Natural killer cell (primary cell): ENCODE measurements around the gene SPAG16. TPM values are rescaled to one million over a fixed set of nuclear protein-coding genes. Genes with fewer than 3 reads are reported as not detected.

Experiments used
- ATAC-seq, 3 donors: fragments of 150-1000 bp in 2 of 3; fragments of 200-7000 bp in 1 of 3; cut with Tn5 transposase; 1 replicate in 1 of 3; 2 replicates in 2 of 3; pipeline ENCODE4 v1.10.0; 2021; ENCODE audit warnings: mild to moderate bottlenecking in 2 of 3, moderate library complexity in 2 of 3
- DNase-seq, 2 donors: peaks; one replicate each; pipeline versions ENCODE4 v3.0.0 to v3.0.0-alpha.2; 2013 to 2021; ENCODE audit warnings: mixed read lengths in 1 of 2
- H3K27ac ChIP-seq: one replicate; pipeline ENCODE4 v1.5.1; 2013; ENCODE audit warnings: mild to moderate bottlenecking, low read length
- H3K27me3 ChIP-seq: one replicate; pipeline ENCODE4 v1.6.1; 2013; ENCODE audit warnings: low read length; ENCODE audit not compliant: control insufficient read depth, insufficient read depth
- H3K36me3 ChIP-seq: one replicate; pipeline ENCODE4 v1.6.1; 2013; ENCODE audit warnings: low read length; ENCODE audit not compliant: control insufficient read depth, insufficient read depth
- H3K4me1 ChIP-seq: one replicate; pipeline ENCODE4 v1.6.1; 2013; ENCODE audit warnings: low read length; ENCODE audit not compliant: control insufficient read depth, insufficient read depth
- H3K4me3 ChIP-seq: one replicate; pipeline ENCODE4 v1.5.1; 2013; ENCODE audit warnings: low read length
- H3K9me3 ChIP-seq: one replicate; pipeline ENCODE4 v1.6.1; 2013; ENCODE audit warnings: low read length; ENCODE audit not compliant: control insufficient read depth, insufficient read depth
- H3K27ac Mint-ChIP-seq, 2 donors: one replicate each; pipeline ENCODE4 v1.8.0; 2022; ENCODE audit warnings: mild to moderate bottlenecking in 2 of 2, mixed read lengths in 2 of 2, moderate library complexity in 1 of 2
- H3K27me3 Mint-ChIP-seq, 2 donors: one replicate each; pipeline ENCODE4 v1.8.0; 2022; ENCODE audit warnings: low read depth in 2 of 2, mixed read lengths in 2 of 2
- H3K36me3 Mint-ChIP-seq: one replicate; pipeline ENCODE4 v1.8.0; 2022; ENCODE audit warnings: mixed read lengths
- H3K4me1 Mint-ChIP-seq, 2 donors: one replicate each; pipeline ENCODE4 v1.8.0; 2022; ENCODE audit warnings: mixed read lengths in 2 of 2
- H3K4me3 Mint-ChIP-seq: one replicate; pipeline ENCODE4 v1.8.0; 2022; ENCODE audit warnings: mild to moderate bottlenecking, moderate library complexity, mixed read lengths
- H3K9me3 Mint-ChIP-seq, 2 donors: one replicate each; pipeline ENCODE4 v1.8.0; 2022; ENCODE audit warnings: mixed read lengths in 2 of 2
- WGBS: methylation state at CpG from one replicate; pipeline ENCODE4 v1.1.7; 2013; ENCODE audit warnings: missing lambda C conversion rate; ENCODE audit not compliant: insufficient coverage; 5-methylcytosine and 5-hydroxymethylcytosine counted together
- intact Hi-C: fragments of 100-400 bp; cut with micrococcal nuclease; formaldehyde crosslinking; loops from one replicate; pipeline ENCODE4 v1.14.2; 2022
- total RNA-seq, 4 donors: library from RNA; stranded (reverse); fragments of 120-200 nt in 1 of 4; gene quantifications; one replicate each; pipeline versions ENCODE4 v1.2.3 to v1.2.4, GENCODE V29; 2013 to 2022
- TF ChIP-seq, protein P1 (sequence below): fragments of 200-600 bp; IDR thresholded peaks from one replicate; pipeline ENCODE4 v1.8.0; 2022; ENCODE audit warnings: antibody characterized with exemption

Gene SPAG16
- total RNA-seq, 3 donors from 2014 or later (not counting 1 experiment from before 2014, with no cell fraction given): 3.5 to 5.8 (median 4.0) TPM

DNA sequence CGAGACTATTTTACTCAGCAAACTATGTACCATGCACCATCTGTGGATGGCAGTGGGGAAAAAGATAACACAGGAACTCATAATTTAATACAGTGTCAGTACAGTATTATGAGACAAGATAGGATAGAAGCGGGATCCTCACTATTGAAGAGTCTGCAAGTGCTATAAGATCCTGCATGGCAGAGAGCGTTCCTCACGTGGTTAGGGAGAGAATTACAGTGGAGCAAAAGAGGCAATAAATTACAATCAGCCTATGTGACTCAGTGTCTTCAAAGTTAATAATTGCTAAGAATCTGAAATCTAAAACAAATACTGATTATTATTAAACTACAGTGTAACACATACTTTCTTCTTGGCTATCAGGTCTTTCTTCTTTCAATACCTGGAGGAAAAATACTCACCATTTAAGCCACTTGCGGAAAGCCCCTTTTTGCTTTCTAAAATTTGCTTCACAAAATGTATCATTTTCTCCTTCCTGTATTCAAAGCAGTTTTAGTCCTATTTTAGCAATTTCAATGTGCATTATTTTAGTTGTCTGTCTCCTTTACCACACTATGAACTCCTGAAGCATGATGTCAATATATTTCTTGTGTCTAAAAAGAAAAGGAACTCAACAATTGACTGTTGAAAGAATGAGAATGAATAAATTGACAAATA lies 342.9 kb downstream of the SPAG16 start:
- Histone ChIP-seq H3K27me3 (no peaks in the 10 kb centered on the region), H3K4me3 (no peak overlapping the region), H3K9me3 (no peaks in the 10 kb centered on the region), H3K36me3 (no peaks in the 10 kb centered on the region), H3K27ac (no peak overlapping the region), H3K4me1 (no peaks in the 10 kb centered on the region)
- TF ChIP-seq, protein P1, sequence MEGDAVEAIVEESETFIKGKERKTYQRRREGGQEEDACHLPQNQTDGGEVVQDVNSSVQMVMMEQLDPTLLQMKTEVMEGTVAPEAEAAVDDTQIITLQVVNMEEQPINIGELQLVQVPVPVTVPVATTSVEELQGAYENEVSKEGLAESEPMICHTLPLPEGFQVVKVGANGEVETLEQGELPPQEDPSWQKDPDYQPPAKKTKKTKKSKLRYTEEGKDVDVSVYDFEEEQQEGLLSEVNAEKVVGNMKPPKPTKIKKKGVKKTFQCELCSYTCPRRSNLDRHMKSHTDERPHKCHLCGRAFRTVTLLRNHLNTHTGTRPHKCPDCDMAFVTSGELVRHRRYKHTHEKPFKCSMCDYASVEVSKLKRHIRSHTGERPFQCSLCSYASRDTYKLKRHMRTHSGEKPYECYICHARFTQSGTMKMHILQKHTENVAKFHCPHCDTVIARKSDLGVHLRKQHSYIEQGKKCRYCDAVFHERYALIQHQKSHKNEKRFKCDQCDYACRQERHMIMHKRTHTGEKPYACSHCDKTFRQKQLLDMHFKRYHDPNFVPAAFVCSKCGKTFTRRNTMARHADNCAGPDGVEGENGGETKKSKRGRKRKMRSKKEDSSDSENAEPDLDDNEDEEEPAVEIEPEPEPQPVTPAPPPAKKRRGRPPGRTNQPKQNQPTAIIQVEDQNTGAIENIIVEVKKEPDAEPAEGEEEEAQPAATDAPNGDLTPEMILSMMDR: no peak
- ATAC-seq (no peak), DNase-seq (no peak)
- intact Hi-C loops: no loop called here
- no peak overlapping the region for H3K4me3 Mint-ChIP-seq
- peaks cover 9 to 10% of the 10 kb centered on the region in 2 donors for H3K9me3 Mint-ChIP-seq
- H3K27ac Mint-ChIP-seq: no peak overlapping the region
- no peaks in the 10 kb centered on the region for H3K27me3 Mint-ChIP-seq
- 87% methylated on average over 4 of the region's 5 CpGs for WGBS
- H3K4me1 Mint-ChIP-seq: no peaks in the 10 kb centered on the region
- no peaks in the 10 kb centered on the region for H3K36me3 Mint-ChIP-seq

DNA sequence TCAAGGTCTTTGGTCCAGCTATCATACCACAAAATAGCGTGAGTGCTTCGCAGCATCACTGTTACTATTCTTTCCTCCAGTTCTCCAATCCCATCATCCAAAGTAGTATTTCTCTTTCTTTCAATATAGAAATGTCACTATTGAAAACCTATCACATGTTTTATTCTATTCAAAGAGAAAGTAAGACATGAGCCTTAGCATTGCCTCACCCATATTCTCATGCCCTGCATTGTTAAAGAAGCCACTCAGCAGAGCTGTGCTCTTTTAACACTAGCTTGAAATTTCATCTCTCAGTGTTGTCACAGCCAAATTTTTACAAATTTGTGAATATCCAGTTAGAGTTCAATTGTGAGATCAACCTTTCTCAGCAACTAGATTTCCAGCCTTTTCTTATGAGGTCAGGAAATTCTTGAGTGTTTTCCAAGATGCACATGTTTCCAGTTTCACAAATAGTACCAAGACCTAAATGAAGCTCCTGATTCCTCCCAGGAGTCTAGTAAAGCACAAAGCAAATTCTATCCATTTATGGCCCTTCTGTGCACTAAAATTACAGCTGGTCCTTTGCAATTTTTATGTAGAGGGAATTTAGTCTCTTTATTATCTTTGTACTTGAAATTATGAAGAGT lies 343.7 kb downstream of the SPAG16 start:
- WGBS: 85% methylated on average over 2 of the region's 2 CpGs
- no peaks in the 10 kb centered on the region for H3K27me3 ChIP-seq
- H3K27ac ChIP-seq: no peak overlapping the region
- no peaks in the 10 kb centered on the region for H3K36me3 ChIP-seq
- no peak overlapping the region for H3K4me3 Mint-ChIP-seq
- TF ChIP-seq, protein P1: no peak
- no peak for DNase-seq
- no peaks in the 10 kb centered on the region for H3K4me1 Mint-ChIP-seq
- peaks cover 2% of the 10 kb centered on the region for H3K36me3 Mint-ChIP-seq
- H3K27me3 Mint-ChIP-seq: no peaks in the 10 kb centered on the region
- H3K4me1 ChIP-seq: no peaks in the 10 kb centered on the region
- no peak for ATAC-seq
- intact Hi-C loops: no loop called here
- no peaks in the 10 kb centered on the region for H3K9me3 ChIP-seq
- no peak overlapping the region for H3K27ac Mint-ChIP-seq
- H3K9me3 Mint-ChIP-seq: peaks cover 11 to 16% of the 10 kb centered on the region in 2 donors
- H3K4me3 ChIP-seq: no peak overlapping the region

DNA sequence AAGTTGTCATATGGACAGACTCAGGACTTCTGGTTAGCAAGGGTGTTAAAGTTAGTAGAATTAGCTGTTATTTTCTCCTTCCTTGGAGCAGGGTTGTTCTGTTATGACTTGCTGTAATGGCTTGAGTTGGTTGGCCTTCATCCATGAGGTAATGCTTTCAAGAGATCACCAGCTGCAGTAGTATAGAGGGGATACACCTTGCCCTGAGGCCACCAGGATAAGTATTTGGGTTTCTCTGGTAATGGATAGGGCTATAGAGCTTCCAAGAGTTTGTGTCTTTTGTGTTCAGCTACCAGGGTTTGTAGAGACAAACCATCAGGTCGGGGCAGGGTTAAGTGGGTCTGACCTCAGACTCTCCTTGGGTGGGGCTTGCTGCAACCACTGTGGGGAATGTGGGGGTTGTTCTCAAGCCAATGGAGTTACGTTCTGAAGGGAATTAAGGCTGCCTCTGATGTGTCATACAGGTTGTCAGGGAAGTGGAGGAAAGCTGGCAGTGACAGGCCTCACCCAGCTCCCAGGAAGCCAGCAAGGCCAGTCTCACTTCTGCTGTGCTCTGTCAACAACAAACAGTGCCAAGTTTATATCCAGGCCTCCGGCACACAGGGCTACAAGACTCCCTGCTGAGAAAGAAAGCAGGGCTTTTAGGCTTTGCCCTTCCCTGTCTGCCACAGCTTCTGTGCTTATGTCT lies 356.6 kb downstream of the SPAG16 start:
- H3K4me3 ChIP-seq: no peak overlapping the region
- DNase-seq (no peak), ATAC-seq (no peak)
- H3K27ac ChIP-seq: no peak overlapping the region
- no peaks in the 10 kb centered on the region for H3K4me1 Mint-ChIP-seq
- 61% methylated on average over 3 of the region's 3 CpGs for WGBS
- H3K9me3 ChIP-seq: no peaks in the 10 kb centered on the region
- no peaks in the 10 kb centered on the region for H3K4me1 ChIP-seq
- no peak overlapping the region for H3K4me3 Mint-ChIP-seq
- TF ChIP-seq, protein P1: no peak
- intact Hi-C loops: no loop called here
- peaks cover 11% of the 10 kb centered on the region for H3K36me3 Mint-ChIP-seq
- H3K36me3 ChIP-seq: no peaks in the 10 kb centered on the region
- no peaks in the 10 kb centered on the region for H3K27me3 Mint-ChIP-seq
- peaks cover 15 to 18% of the 10 kb centered on the region in 2 donors for H3K9me3 Mint-ChIP-seq
- no peaks in the 10 kb centered on the region for H3K27me3 ChIP-seq
- H3K27ac Mint-ChIP-seq: no peak overlapping the region
